Hepatocyte (in vitro differentiated cells): Measurements from ENCODE around the gene TMEM51.

ENCODE experiments used
- CTCF ChIP-seq: fragments of 200-600 bp; sonication (generic); IDR thresholded peaks from 2 replicates; pipeline ENCODE4 v1.5.1; 2016; ENCODE audit warnings: antibody characterized with exemption, mild to moderate bottlenecking; ENCODE audit not compliant: poor library complexity
- EZH2 ChIP-seq: fragments of 200-600 bp; sonication (generic); IDR thresholded peaks from 2 replicates; pipeline ENCODE4 v1.6.1; 2016; ENCODE audit warnings: antibody characterized with exemption, mild to moderate bottlenecking, borderline replicate concordance

- TF ChIP-seq CTCF (no peak), EZH2 (no peak)
These were observed 20.5 kb downstream of the TMEM51 start for GRCh38 chr1:15173863-15174614.
